ENCODE measurements around the gene TCF3. TPM values are rescaled to one million over a fixed set of nuclear protein-coding genes. Genes with fewer than 3 reads are reported as not detected.

TCF3 gene
- total and polyA plus RNA-seq, 2 donors = 76.0 to 81.2 TPM

DNA sequence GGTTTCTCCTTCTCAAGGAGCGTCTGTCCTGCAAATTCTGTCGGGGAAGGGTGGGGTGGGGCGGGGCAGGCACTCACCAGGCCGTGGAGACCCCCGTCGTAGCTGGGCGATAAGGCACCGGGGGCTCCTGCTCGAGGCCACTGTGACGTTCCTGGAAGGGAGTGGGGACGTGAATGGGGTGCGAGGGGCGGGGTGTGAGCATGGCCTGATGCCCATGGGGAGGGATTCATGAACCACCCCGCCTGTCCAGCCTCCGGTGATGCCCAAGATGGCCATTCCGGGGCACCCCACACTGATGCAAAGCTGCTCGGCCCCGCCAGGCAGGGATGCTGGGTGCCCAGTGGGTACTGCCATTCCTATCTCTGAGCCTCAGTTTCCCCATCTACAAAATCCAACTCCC, 32.7 kb downstream of the TCF3 start:
- H3K4me1 ChIP-seq (ENCODE audit: control insufficient read depth in 2 of 2, insufficient read depth in 2 of 2, low read length in 2 of 2) = no peaks in the 10 kb centered on the region
- no peak overlapping the region for H3K27ac ChIP-seq (ENCODE audit: low read depth in 1 of 2, low read length in 1 of 2)
- peaks cover 94 to 95% of the 10 kb centered on the region in 2 donors for H3K36me3 ChIP-seq (ENCODE audit: control insufficient read depth in 2 of 2, insufficient read depth in 2 of 2, low read length in 1 of 2)
- DNase-seq (ENCODE audit: low read depth in 6 of 9, low spot score in 9 of 9) = no peak
- WGBS = 98% methylated on average over 18 of the region's 18 CpGs
- H3K27me3 ChIP-seq (ENCODE audit: control insufficient read depth in 2 of 2, insufficient read depth in 1 of 2, low read length in 1 of 2) = no peaks in the 10 kb centered on the region
- H3K4me3 ChIP-seq (ENCODE audit: low read length in 2 of 2) = no peak overlapping the region
- no peaks in the 10 kb centered on the region for H3K9me3 ChIP-seq (ENCODE audit: control insufficient read depth in 2 of 2, insufficient read depth in 1 of 2, low read length in 1 of 2)

DNA sequence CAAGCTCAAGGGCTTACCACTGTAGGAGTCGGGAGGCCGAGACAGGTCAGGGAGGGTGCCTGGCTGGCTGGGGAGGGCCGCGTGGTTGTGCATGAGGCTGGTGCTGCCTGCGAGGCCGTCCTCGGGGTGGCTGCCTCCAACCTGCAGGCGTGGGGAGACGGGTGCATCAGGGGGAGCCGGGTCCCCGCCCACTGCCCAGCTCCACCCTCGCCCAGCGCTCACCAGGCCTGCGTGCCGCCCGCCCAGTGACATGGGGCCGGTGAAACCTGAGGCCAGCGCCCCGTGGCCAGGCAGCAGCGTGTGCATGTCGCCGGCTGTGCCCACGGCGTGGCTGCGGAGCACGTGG, 33.3 kb downstream of the TCF3 start:
- Histone ChIP-seq H3K27me3 (ENCODE audit: control insufficient read depth in 2 of 2, insufficient read depth in 1 of 2, low read length in 1 of 2) (no peaks in the 10 kb centered on the region), H3K9me3 (ENCODE audit: control insufficient read depth in 2 of 2, insufficient read depth in 1 of 2, low read length in 1 of 2) (no peaks in the 10 kb centered on the region), H3K36me3 (ENCODE audit: control insufficient read depth in 2 of 2, insufficient read depth in 2 of 2, low read length in 1 of 2) (peaks cover 94 to 95% of the 10 kb centered on the region in 2 donors), H3K27ac (ENCODE audit: low read depth in 1 of 2, low read length in 1 of 2) (no peak overlapping the region), H3K4me1 (ENCODE audit: control insufficient read depth in 2 of 2, insufficient read depth in 2 of 2, low read length in 2 of 2) (no peaks in the 10 kb centered on the region), H3K4me3 (ENCODE audit: low read length in 2 of 2) (no peak overlapping the region)
- no peak for DNase-seq (ENCODE audit: low read depth in 6 of 9, low spot score in 9 of 9)
- 98% methylated on average over 26 of the region's 26 CpGs for WGBS

DNA sequence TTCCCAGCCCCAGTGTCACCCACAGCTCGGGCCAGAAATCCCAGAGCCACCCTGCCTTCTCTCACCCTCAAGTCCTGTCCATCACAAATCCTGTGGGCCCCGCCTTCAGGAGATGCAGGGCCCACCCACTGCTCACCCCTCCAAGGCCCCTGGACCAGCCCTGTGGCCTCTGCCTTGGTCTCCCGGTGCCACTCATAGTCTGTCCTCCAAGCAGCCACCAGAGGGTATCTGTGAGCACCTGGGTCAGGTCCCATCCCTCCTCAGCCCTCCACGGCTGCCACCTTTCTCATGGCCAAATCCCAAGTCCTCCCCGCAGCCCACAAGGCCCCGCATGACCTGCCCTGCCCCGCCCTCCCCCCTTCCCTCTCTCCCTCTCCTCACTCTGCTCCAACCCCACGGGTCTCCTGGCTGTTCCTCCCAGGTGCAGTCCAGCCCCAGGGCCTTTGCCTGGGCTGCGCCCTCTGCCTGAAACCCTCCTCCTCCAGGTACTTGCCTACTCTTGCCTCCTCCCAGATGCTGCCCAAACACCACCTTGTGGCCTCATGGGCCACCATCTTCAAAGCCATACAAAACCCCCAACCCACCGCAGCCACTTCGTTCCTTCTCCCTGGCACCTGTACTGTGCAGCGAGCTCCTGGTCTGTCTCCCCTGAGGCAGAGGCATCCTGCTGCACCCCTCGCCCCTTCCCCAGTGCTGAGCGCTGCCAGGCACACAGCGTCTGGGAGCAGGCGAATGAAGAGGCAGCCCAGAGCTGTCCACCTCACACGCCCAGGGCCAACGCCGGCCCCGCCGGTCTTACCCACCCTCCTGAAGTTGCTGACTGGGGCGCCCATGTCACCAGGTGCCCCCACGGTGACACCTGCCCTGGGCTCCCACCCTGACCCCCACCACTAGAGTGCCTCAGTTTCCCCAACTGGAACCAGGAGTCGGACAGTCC, 34.0 kb downstream of the TCF3 start:
- 95% methylated on average over 24 of the region's 24 CpGs for WGBS
- DNase-seq (ENCODE audit: low read depth in 6 of 9, low spot score in 9 of 9) = peak in 1 of 9 donors; percentile 18

GRCh38 chr19:1616875-1617274, 35.5 kb downstream of the TCF3 start:
- no peak for DNase-seq (ENCODE audit: low read depth in 6 of 9, low spot score in 9 of 9)
- peaks cover 97% of the 10 kb centered on the region in 2 donors for H3K36me3 ChIP-seq (ENCODE audit: control insufficient read depth in 2 of 2, insufficient read depth in 2 of 2, low read length in 1 of 2)
- H3K4me3 ChIP-seq (ENCODE audit: low read length in 2 of 2) = no peak overlapping the region
- peaks cover 0 to 2% of the 10 kb centered on the region in 2 donors for H3K4me1 ChIP-seq (ENCODE audit: control insufficient read depth in 2 of 2, insufficient read depth in 2 of 2, low read length in 2 of 2)
- peaks cover 0 to 2% of the 10 kb centered on the region in 2 donors for H3K9me3 ChIP-seq (ENCODE audit: control insufficient read depth in 2 of 2, insufficient read depth in 1 of 2, low read length in 1 of 2)
- no peak overlapping the region for H3K27ac ChIP-seq (ENCODE audit: low read depth in 1 of 2, low read length in 1 of 2)
- 76% methylated on average over 4 of the region's 4 CpGs for whole genome bisulfite sequencing
- H3K27me3 ChIP-seq (ENCODE audit: control insufficient read depth in 2 of 2, insufficient read depth in 1 of 2, low read length in 1 of 2) = no peaks in the 10 kb centered on the region

More for the DNA sequence above, 34.0 kb downstream of the TCF3 start:
- Histone ChIP-seq H3K4me3 (ENCODE audit: low read length in 2 of 2) (no peak overlapping the region), H3K4me1 (ENCODE audit: control insufficient read depth in 2 of 2, insufficient read depth in 2 of 2, low read length in 2 of 2) (peaks cover 0 to under 1% of the 10 kb centered on the region in 2 donors), H3K9me3 (ENCODE audit: control insufficient read depth in 2 of 2, insufficient read depth in 1 of 2, low read length in 1 of 2) (no peaks in the 10 kb centered on the region), H3K36me3 (ENCODE audit: control insufficient read depth in 2 of 2, insufficient read depth in 2 of 2, low read length in 1 of 2) (peaks cover 94 to 95% of the 10 kb centered on the region in 2 donors), H3K27ac (ENCODE audit: low read depth in 1 of 2, low read length in 1 of 2) (peak overlapping the region in 1 of 2 donors; percentile 56), H3K27me3 (ENCODE audit: control insufficient read depth in 2 of 2, insufficient read depth in 1 of 2, low read length in 1 of 2) (no peaks in the 10 kb centered on the region)

DNA sequence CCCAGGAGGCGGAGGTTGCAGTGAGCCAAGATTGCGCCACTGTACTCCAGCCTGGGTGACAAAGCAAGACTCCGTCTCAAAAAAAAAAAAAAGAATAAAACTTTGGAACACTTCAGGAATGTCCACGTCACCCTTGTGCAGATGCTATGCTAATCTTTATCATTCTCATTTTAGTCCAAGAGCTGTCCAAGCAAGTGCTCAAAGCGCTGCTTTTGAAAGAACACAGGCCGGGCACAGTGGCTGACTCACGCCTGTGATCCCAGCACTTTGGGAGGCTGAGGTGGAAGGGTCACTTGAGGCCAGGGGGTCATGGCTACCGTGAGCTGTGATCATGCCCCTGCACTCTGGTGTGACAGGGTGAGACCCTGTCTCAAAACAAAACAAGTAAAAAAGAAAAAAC, 36.0 kb downstream of the TCF3 start:
- Histone ChIP-seq H3K4me3 (ENCODE audit: low read length in 2 of 2) (no peak overlapping the region), H3K9me3 (ENCODE audit: control insufficient read depth in 2 of 2, insufficient read depth in 1 of 2, low read length in 1 of 2) (peaks cover 0 to 2% of the 10 kb centered on the region in 2 donors), H3K27me3 (ENCODE audit: control insufficient read depth in 2 of 2, insufficient read depth in 1 of 2, low read length in 1 of 2) (no peaks in the 10 kb centered on the region), H3K4me1 (ENCODE audit: control insufficient read depth in 2 of 2, insufficient read depth in 2 of 2, low read length in 2 of 2) (peaks cover 0 to 2% of the 10 kb centered on the region in 2 donors), H3K36me3 (ENCODE audit: control insufficient read depth in 2 of 2, insufficient read depth in 2 of 2, low read length in 1 of 2) (peaks cover 96 to 97% of the 10 kb centered on the region in 2 donors), H3K27ac (ENCODE audit: low read depth in 1 of 2, low read length in 1 of 2) (no peak overlapping the region)
- 87% methylated on average over 8 of the region's 8 CpGs for WGBS
- DNase-seq (ENCODE audit: low read depth in 6 of 9, low spot score in 9 of 9) = no peak

GRCh38 chr19:1615156-1615765, 37.2 kb downstream of the TCF3 start:
- Histone ChIP-seq H3K27ac (ENCODE audit: low read depth in 1 of 2, low read length in 1 of 2) (no peak overlapping the region), H3K4me3 (ENCODE audit: low read length in 2 of 2) (no peak overlapping the region), H3K36me3 (ENCODE audit: control insufficient read depth in 2 of 2, insufficient read depth in 2 of 2, low read length in 1 of 2) (peaks cover 93 to 97% of the 10 kb centered on the region in 2 donors), H3K27me3 (ENCODE audit: control insufficient read depth in 2 of 2, insufficient read depth in 1 of 2, low read length in 1 of 2) (no peaks in the 10 kb centered on the region), H3K9me3 (ENCODE audit: control insufficient read depth in 2 of 2, insufficient read depth in 1 of 2, low read length in 1 of 2) (peaks cover 0 to 2% of the 10 kb centered on the region in 2 donors), H3K4me1 (ENCODE audit: control insufficient read depth in 2 of 2, insufficient read depth in 2 of 2, low read length in 2 of 2) (peaks cover 0 to 2% of the 10 kb centered on the region in 2 donors)
- 98% methylated on average over 41 of the region's 41 CpGs for WGBS
- DNase-seq (ENCODE audit: low read depth in 6 of 9, low spot score in 9 of 9) = no peak

DNA sequence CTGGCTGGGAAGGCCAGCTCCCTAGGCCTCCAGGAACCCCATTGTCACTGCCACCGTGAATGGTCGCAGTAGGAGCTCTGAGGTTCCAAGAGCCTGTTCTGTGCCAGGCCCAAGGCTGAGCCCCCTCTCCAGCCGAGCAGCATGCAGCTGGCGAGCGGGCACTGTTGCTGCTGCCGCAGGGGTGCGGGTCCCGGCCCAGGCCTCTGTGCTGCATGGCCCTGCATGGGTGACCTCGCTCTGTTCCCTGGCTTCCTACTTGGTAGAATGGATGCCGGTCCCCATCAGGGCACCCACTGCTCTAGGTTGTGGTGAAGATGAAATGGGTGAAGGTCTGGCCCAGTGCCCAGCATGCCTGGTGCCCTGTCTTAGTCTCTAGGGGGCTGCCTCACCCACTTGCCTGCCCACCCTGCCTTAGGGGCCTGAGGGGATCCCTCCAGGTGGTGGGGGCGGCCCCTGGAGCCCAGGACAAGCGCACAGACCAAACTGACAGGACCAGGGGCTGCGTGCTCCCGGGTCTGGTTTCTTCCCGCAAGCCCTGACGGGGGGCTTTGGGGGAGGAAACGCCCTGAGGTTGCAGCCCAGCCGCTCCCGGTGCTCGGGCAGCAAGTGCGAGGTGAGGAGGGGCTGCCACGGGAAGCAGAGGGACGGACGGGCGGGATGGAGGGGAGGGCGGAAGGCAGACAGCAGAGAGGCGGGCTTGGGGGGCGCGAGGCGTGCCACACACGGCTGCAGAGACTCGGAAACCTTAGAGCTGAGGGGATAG, 38.4 kb downstream of the TCF3 start:
- H3K9me3 ChIP-seq (ENCODE audit: control insufficient read depth in 2 of 2, insufficient read depth in 1 of 2, low read length in 1 of 2) = peaks cover 0 to 2% of the 10 kb centered on the region in 2 donors
- peaks cover 88 to 96% of the 10 kb centered on the region in 2 donors for H3K36me3 ChIP-seq (ENCODE audit: control insufficient read depth in 2 of 2, insufficient read depth in 2 of 2, low read length in 1 of 2)
- 97% methylated on average over 32 of the region's 32 CpGs for WGBS
- H3K27me3 ChIP-seq (ENCODE audit: control insufficient read depth in 2 of 2, insufficient read depth in 1 of 2, low read length in 1 of 2) = no peaks in the 10 kb centered on the region
- H3K4me3 ChIP-seq (ENCODE audit: low read length in 2 of 2) = no peak overlapping the region
- no peak for DNase-seq (ENCODE audit: low read depth in 6 of 9, low spot score in 9 of 9)
- peaks cover 2 to 13% of the 10 kb centered on the region in 2 donors for H3K4me1 ChIP-seq (ENCODE audit: control insufficient read depth in 2 of 2, insufficient read depth in 2 of 2, low read length in 2 of 2)
- H3K27ac ChIP-seq (ENCODE audit: low read depth in 1 of 2, low read length in 1 of 2) = no peak overlapping the region

DNA sequence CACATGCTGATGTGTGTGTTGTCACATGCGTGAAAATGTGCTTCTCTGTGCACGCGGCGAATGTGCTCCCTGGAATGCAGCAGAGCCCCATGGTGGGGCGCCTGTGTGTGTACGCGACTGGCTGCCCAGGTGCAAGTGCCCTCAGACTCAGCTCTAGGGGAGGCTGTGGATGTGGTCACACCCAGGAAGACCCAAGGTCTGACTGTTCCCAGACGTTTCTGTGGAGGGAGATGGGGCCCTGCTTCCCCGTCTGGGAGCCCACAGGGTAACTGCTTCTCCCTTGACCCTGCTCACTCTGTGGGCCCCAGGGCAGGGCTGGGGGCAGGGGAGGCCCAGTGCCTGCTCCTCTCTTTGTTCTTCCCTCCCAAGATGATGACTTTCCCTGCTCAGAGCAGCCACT, 39.3 kb downstream of the TCF3 start:
- Histone ChIP-seq H3K4me1 (ENCODE audit: control insufficient read depth in 2 of 2, insufficient read depth in 2 of 2, low read length in 2 of 2) (peaks cover 2 to 18% of the 10 kb centered on the region in 2 donors), H3K27me3 (ENCODE audit: control insufficient read depth in 2 of 2, insufficient read depth in 1 of 2, low read length in 1 of 2) (no peaks in the 10 kb centered on the region), H3K9me3 (ENCODE audit: control insufficient read depth in 2 of 2, insufficient read depth in 1 of 2, low read length in 1 of 2) (peaks cover 0 to 7% of the 10 kb centered on the region in 2 donors), H3K27ac (ENCODE audit: low read depth in 1 of 2, low read length in 1 of 2) (no peak overlapping the region), H3K4me3 (ENCODE audit: low read length in 2 of 2) (no peak overlapping the region), H3K36me3 (ENCODE audit: control insufficient read depth in 2 of 2, insufficient read depth in 2 of 2, low read length in 1 of 2) (peaks cover 80 to 90% of the 10 kb centered on the region in 2 donors)
- WGBS = 70% methylated on average over 9 of the region's 9 CpGs
- DNase-seq (ENCODE audit: low read depth in 6 of 9, low spot score in 9 of 9) = no peak

Measured in thymus (tissue), 11 donors.